Stimulated activated CD4-positive, alpha-beta T cell treated with anti-CD3 and anti-CD28 coated beads, TNF-alpha, amount 100 ng/mL, for 4 hours (primary cell): ENCODE data around the gene CFAP47.

Source experiments
- DNase-seq, 3 experiments: peaks; one replicate each; pipeline ENCODE4 v3.0.0-alpha.2; 2020; ENCODE audit warnings: low read depth in 3 of 3

The CFAP47 gene

DNA sequence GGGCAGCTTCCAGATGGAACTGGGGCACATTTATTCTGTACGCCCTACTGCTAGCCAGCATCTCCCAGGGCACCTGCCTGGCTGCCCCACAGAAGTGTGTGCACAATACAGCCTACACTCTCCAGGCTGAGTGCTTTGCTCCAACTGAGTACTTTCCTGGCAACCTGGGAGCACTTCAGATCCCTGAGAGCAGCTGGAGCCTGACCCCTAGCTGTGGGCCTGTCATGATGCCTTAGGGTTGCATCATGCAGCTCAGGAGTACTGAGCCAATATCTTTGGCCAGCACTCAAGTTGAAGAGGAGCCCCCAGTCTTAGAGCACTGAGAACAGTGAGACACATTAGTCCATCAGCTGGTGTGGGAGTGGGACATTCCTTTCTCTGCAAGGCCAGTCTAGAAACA lies 321.9 kb downstream of the CFAP47 start:
- no peak for DNase-seq

DNA sequence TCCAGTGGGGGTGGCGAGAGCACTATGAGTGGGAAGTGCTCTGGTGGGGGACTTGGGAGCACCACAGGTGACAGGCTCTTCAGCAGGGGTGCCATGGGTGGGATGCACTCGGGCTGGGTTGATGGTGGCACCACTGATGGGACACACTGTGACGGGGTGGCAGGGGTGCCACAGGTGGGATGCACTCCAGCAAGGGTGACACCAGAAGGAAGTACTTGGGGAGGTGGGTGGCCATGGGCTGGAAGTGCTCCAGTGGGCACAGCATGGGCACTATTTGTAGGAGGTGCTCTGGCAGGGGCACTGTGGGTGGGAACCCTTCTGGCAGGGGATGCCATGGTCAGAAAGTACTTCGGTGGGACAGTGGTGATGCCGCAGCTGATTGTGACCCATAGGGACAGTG lies 346.6 kb downstream of the CFAP47 start:
- no peak for DNase-seq

DNA sequence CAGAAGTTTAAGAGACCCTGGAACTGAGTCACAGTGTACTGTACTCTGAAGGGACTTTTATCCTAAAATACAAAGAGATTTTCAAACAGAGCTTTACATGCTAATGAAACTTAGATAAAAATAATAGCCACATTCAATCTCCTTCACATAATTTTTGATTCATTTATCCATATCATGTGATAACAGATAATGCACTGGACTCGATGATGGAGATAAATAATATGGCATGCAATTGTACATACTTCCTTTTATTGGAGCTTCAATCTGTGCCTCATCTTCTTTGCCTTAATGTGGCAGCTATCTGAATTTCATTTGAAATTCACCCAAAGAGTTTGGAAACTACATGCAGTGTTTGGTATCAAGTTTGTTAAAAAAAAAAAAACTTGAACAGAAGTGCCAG lies 390.6 kb downstream of the CFAP47 start:
- no peak for DNase-seq

DNA sequence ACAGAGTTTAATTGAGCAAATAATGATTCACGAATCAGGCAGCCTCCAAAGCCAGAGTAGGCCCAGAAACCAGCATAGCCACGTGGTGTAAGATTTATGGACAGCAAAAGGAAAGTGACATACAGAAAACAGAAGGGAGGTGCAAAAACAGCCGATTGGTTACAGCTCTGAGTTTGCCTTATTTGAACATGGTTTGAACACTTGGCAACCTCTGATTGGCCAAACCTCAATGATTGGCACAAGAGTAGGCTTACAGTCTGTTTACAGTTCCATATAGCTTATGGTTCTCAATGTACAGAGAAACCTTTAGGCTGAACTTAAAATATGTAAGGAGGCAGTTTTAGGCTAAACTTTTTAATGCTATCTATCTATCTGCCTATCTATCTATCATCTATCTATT lies 394.8 kb downstream of the CFAP47 start:
- DNase-seq: no peak

DNA sequence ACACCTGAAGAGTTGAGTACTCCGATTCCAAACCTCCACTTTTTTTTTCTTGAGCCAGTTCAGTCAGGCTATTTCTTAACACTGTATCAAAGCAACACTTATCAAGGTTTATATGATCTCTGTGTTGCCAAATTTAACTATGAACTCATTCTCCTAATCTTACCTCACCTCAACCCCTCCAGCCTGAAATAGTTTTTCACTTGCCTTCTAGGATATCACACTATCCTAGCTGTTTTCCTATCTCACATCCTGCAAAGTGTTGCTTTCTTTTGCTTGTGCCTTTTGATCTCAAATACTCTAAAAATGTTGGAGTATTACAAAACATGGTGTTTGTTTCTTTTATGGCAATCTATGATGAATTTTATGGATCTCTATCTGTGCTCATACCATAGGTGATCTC lies 415.0 kb downstream of the CFAP47 start:
- DNase-seq: no peak

DNA sequence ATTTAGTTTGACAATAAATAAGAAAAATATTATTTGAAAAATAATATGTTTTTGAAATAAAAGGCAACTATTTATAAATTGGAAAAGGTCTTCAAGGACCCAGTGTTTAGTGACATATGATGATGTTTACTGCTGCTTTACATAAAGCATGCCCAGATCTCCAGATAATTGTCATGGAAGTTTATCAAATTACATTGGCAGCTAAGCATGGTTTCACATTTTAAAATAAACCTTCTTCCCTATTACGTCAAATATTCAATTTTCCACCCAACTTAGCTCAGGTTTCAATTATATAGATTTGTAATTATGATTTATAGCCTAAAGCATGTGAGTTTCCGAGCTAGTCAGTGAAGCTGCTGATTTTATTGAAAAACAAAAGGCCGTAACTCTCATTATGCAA lies 417.2 kb downstream of the CFAP47 start:
- DNase-seq: no peak

DNA sequence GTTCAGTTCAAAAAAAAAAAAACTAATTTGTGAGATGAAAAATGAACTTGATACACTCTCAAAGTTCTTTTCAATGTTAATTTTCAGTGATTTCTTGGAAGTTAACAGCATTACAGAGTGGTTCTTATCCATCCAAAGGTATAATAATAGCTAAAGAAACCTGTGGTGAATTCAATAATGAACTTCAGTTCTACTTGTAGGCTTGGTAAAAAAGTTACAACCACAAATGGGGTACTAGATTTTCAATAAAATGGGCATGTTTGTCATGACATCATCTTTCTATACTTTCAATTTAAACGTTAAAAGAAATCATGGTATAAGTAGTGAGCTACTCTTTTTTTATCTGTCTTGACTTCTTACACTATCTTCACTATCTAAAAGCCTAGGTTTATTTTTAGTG lies 424.8 kb downstream of the CFAP47 start:
- DNase-seq: no peak

DNA sequence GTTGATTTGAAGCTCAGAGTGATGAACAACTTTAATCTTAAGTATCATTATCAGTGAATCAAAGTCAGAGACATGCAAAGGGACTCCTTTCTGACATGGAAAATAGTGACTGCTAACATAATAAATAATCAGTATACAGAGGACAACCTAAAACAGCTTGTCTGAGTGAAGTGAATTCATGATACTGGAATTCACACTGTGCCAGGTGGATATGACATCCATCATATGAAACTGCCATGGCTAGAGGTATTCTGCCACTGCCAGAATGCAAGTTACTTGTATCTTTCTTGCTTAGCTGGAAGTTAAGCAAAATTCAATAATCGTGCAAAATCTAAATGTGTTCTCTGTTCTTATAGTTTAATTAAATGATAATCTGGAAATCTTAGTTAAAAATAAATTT lies 429.0 kb downstream of the CFAP47 start:
- DNase-seq: no peak

DNA sequence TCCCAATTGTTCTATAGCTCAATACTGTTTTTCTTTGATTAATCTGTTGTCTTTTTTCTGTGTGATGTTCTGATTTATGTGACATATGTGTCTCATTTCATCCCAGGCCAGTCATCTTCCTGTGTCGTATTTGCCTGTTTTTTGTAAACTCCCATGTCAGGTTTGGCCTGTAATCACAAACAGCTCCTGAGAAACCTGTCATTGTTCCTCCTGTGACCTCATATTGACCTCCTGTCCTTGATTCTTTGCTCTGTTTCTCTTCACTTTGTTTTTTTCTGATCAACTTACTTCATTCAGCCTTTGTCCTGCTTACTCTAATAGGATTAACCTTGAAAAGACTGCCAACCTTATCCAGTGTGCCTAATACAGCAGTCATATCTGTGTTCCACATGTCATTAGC lies 438.3 kb downstream of the CFAP47 start:
- no peak for DNase-seq

DNA sequence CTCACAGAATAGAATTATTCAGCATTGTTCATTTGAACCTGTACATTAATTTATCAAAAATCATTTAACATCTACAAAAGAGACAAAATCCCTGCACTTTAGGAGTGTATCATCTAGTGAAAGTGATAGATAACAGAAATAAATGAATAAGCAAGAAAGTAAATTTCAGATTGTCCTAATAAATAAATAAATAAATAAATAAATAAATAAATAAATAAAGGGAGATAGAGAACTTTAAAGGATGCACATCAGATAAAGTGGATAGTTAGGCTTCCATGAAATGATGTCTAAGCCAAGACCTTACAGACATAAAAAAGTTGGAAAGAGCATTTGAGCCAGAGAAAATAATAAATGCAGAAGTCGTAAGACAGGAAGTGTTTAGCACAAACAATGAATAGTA lies 444.7 kb downstream of the CFAP47 start:
- no peak for DNase-seq

DNA sequence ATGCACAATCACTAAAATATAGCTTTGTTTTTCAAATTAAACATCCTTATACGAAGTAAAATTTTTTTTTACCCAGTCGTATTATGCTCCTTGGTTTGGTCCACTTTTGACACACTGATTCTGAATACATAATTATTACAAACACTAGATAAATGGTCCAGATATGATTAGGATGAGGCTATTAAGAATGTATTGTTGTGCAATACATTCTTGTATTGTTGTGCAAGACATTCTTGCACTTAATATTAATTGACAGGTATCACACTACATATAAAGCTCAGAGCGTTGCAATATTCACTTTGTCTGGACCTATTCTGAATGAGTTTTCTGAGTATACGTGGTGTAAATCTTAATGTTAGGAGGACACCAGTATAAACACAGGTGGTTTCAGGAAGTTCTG lies 464.0 kb downstream of the CFAP47 start:
- no peak for DNase-seq

DNA sequence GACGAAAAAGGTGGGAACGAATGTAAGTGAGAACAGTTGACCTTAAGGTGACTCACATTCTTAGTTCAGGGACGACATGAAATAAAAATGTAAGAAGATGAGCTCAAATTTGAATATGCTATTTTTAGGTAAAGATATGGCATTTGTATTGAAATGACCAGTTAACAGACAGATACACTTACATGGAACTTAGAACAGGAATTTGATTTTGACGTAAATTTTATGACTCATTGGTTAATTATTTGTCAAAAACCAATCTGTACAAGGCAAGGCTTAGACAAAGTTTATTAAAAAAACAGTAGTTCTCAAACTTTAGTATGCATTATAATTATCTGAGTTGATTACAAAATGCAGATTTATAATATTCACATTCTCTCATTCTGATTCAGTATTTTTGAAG lies 469.4 kb downstream of the CFAP47 start:
- DNase-seq: no peak

DNA sequence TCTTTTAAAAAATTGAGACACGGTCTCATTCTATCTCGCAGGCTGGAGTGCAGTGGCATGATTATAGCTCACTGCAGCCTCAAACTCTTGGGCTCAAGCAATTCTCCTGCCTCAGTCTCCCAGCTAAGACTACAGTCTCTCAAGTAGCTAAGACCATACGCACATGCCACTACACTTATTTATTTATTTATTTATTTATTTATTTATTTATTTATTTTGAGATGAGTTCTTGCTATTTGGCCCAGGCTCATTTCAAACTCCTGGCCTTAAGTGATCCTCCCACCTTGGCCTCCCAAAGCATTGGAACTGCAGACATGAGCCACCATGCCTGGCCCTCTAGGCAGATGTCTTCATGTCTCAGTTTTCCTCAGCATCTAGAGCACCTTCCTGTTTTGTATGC lies 482.2 kb downstream of the CFAP47 start:
- DNase-seq: no peak

DNA sequence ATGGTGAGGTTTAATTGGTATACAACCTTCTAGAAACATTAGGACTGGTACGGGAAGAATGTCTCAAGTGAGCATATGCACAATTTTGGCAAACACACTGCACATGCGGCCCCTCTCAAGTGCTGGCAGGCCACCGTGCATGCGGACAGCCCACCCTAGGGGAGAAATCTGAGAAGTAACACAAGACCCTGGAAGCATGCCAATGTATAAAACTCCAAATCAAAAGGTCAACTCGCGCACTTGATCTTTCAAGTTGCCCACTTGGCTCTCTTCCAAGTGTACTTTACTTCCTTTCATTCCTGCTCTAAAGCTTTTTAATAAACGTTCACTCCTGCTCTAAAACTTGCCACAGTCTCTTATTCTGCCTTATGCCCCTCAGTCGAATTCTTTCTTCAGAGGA lies 488.3 kb downstream of the CFAP47 start:
- no peak for DNase-seq

DNA sequence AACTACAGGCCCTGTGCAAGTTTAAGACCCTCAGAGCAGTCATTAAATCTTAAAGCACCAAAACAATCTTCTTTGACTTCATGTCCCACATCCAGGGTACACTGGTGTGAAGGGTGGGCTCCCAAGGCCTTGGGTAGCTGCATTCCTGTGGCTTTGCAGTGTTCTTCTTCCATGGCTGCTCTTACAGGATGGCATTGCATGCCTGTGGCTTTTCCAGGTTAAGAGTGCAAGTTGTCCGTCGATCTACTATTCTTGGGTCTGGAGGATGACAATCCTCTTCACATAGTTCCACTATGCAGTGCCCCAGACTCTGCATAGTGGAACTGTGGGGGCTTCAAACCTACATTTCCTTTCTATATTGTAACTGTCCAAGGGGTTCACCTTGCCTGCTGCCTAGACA lies 494.5 kb downstream of the CFAP47 start:
- DNase-seq: no peak

DNA sequence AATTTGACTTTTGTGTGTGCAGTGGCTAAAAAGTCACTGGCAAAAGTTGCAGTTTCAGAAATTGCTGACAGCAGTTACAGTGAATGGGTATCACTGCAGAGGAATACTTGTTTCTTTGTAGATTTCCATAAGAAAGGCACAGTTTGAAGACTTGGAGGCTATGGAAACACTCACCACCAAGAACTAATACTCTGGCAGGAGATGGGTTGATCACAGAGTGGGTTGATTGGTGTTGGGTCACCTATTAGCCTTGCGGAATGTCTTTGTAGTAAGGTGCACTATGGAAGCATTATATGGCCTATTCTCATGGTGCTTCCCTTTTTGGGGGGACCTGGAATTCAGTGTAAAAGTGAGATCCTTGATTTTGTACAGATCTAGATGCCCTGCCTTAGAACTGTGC lies 502.8 kb downstream of the CFAP47 start:
- DNase-seq: no peak

DNA sequence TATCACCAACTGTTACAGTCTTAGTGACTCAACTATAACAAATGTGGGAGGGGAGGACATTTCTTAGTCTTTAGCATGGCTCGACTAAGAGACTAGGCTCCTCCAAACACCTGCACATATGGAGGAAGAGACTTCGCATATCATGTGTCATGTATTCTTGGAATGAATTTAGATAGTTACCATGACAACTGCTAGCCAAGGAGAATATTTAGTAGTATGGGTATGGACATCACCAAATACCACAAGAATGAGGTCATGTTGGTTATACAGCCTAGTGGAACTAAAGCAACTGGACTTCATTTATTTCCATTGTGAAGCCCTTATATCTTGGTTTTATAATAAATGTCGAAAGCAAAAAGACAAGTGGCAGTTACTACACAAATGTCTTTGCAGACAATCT lies 512.3 kb downstream of the CFAP47 start:
- no peak for DNase-seq

DNA sequence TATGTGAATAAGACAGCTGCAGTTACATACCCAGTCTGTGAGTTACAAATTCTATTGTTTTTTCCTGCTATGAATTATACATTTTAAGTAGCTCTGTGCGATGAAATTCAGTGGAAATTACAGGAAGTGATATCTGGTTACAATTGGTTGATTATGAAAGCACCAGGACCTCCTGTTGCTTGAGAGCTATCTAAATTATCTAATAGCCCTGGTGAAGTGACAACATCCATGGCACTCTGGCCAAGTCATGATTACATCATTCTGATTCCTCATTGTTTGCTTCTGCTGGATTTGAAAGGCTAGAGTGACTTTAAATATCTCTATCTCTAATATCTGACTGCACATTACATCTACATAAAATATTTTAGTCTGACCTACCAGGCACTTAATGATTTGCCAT lies 515.0 kb downstream of the CFAP47 start:
- no peak for DNase-seq
